Measurements from ENCODE around the gene KIF4A.

The KIF4A gene

GRCh38 chrX:70445951-70446350 lies 156.0 kb downstream of the KIF4A start:
- Histone ChIP-seq H3K9me3 (ENCODE audit: control insufficient read depth, low read length) (no peaks in the 10 kb centered on the region), H3K4me3 (ENCODE audit: insufficient read depth, low read depth, low read length, poor library complexity, severe bottlenecking) (no peak overlapping the region), H3K4me1 (ENCODE audit: control insufficient read depth, insufficient read depth, low read length, poor library complexity, severe bottlenecking) (peaks cover 4% of the 10 kb centered on the region), H3K36me3 (ENCODE audit: control insufficient read depth, insufficient read depth, low read length) (no peaks in the 10 kb centered on the region), H3K27ac (ENCODE audit: insufficient read depth, low read length, poor library complexity, severe bottlenecking) (no peak overlapping the region), H3K27me3 (replicated peaks; ENCODE audit: control insufficient read depth, insufficient read depth, low read length, poor library complexity, severe bottlenecking) (peaks cover 3% of the 10 kb centered on the region)
- DNase-seq, result no peak

GRCh38 chrX:70446380-70447350 lies 156.8 kb downstream of the KIF4A start:
- Histone ChIP-seq H3K36me3 (ENCODE audit: control insufficient read depth, insufficient read depth, low read length) (no peaks in the 10 kb centered on the region), H3K27ac (ENCODE audit: insufficient read depth, low read length, poor library complexity, severe bottlenecking) (no peak overlapping the region), H3K9me3 (ENCODE audit: control insufficient read depth, low read length) (no peaks in the 10 kb centered on the region), H3K4me1 (ENCODE audit: control insufficient read depth, insufficient read depth, low read length, poor library complexity, severe bottlenecking) (peaks cover 4% of the 10 kb centered on the region), H3K4me3 (ENCODE audit: insufficient read depth, low read depth, low read length, poor library complexity, severe bottlenecking) (no peak overlapping the region), H3K27me3 (replicated peaks; ENCODE audit: control insufficient read depth, insufficient read depth, low read length, poor library complexity, severe bottlenecking) (peaks cover 3% of the 10 kb centered on the region)
- DNase-seq, result no peak

- peaks cover 3% of the 10 kb centered on the region for H3K27me3 ChIP-seq (replicated peaks; ENCODE audit: control insufficient read depth, insufficient read depth, low read length, poor library complexity, severe bottlenecking)
- DNase-seq, result no peak
- no peaks in the 10 kb centered on the region for H3K36me3 ChIP-seq (ENCODE audit: control insufficient read depth, insufficient read depth, low read length)
- no peaks in the 10 kb centered on the region for H3K9me3 ChIP-seq (ENCODE audit: control insufficient read depth, low read length)
- H3K27ac ChIP-seq (ENCODE audit: insufficient read depth, low read length, poor library complexity, severe bottlenecking), result no peak overlapping the region
- peaks cover 8% of the 10 kb centered on the region for H3K4me1 ChIP-seq (ENCODE audit: control insufficient read depth, insufficient read depth, low read length, poor library complexity, severe bottlenecking)
- no peak overlapping the region for H3K4me3 ChIP-seq (ENCODE audit: insufficient read depth, low read depth, low read length, poor library complexity, severe bottlenecking)
These were observed 159.6 kb downstream of the KIF4A start for GRCh38 chrX:70449457-70449966.

GRCh38 chrX:70452143-70452733 lies 162.3 kb downstream of the KIF4A start:
- H3K27ac ChIP-seq (ENCODE audit: insufficient read depth, low read length, poor library complexity, severe bottlenecking), result peak overlapping the region; percentile 45
- no peaks in the 10 kb centered on the region for H3K27me3 ChIP-seq (replicated peaks; ENCODE audit: control insufficient read depth, insufficient read depth, low read length, poor library complexity, severe bottlenecking)
- DNase-seq, result peak; percentile 21 to 33 (median 27)
- peak overlapping the region; percentile 35 for H3K4me3 ChIP-seq (ENCODE audit: insufficient read depth, low read depth, low read length, poor library complexity, severe bottlenecking)
- no peaks in the 10 kb centered on the region for H3K9me3 ChIP-seq (ENCODE audit: control insufficient read depth, low read length)
- H3K4me1 ChIP-seq (ENCODE audit: control insufficient read depth, insufficient read depth, low read length, poor library complexity, severe bottlenecking), result peaks cover 8% of the 10 kb centered on the region
- no peaks in the 10 kb centered on the region for H3K36me3 ChIP-seq (ENCODE audit: control insufficient read depth, insufficient read depth, low read length)

GRCh38 chrX:70453024-70453618 lies 163.2 kb downstream of the KIF4A start:
- peak overlapping the region; percentile 45 for H3K27ac ChIP-seq (ENCODE audit: insufficient read depth, low read length, poor library complexity, severe bottlenecking)
- H3K4me3 ChIP-seq (ENCODE audit: insufficient read depth, low read depth, low read length, poor library complexity, severe bottlenecking), result peak overlapping the region; percentile 35
- no peak for DNase-seq
- H3K27me3 ChIP-seq (replicated peaks; ENCODE audit: control insufficient read depth, insufficient read depth, low read length, poor library complexity, severe bottlenecking), result no peaks in the 10 kb centered on the region
- H3K36me3 ChIP-seq (ENCODE audit: control insufficient read depth, insufficient read depth, low read length), result no peaks in the 10 kb centered on the region
- H3K9me3 ChIP-seq (ENCODE audit: control insufficient read depth, low read length), result no peaks in the 10 kb centered on the region
- H3K4me1 ChIP-seq (ENCODE audit: control insufficient read depth, insufficient read depth, low read length, poor library complexity, severe bottlenecking), result peaks cover 8% of the 10 kb centered on the region

- Histone ChIP-seq H3K36me3 (ENCODE audit: control insufficient read depth, insufficient read depth, low read length) (no peaks in the 10 kb centered on the region), H3K27me3 (replicated peaks; ENCODE audit: control insufficient read depth, insufficient read depth, low read length, poor library complexity, severe bottlenecking) (no peaks in the 10 kb centered on the region), H3K4me3 (ENCODE audit: insufficient read depth, low read depth, low read length, poor library complexity, severe bottlenecking) (peak overlapping the region; percentile 62), H3K9me3 (ENCODE audit: control insufficient read depth, low read length) (no peaks in the 10 kb centered on the region), H3K27ac (ENCODE audit: insufficient read depth, low read length, poor library complexity, severe bottlenecking) (peak overlapping the region; percentile 59), H3K4me1 (ENCODE audit: control insufficient read depth, insufficient read depth, low read length, poor library complexity, severe bottlenecking) (peaks cover 8% of the 10 kb centered on the region)
- peak; percentile 70 to 76 (median 76) for DNase-seq
These were observed 164.8 kb downstream of the KIF4A start for GRCh38 chrX:70454441-70455365.

- H3K4me3 ChIP-seq (ENCODE audit: insufficient read depth, low read depth, low read length, poor library complexity, severe bottlenecking), result peak overlapping the region; percentile 62
- H3K27ac ChIP-seq (ENCODE audit: insufficient read depth, low read length, poor library complexity, severe bottlenecking), result peak overlapping the region; percentile 59
- H3K4me1 ChIP-seq (ENCODE audit: control insufficient read depth, insufficient read depth, low read length, poor library complexity, severe bottlenecking), result peaks cover 8% of the 10 kb centered on the region
- no peaks in the 10 kb centered on the region for H3K9me3 ChIP-seq (ENCODE audit: control insufficient read depth, low read length)
- no peak for DNase-seq
- H3K36me3 ChIP-seq (ENCODE audit: control insufficient read depth, insufficient read depth, low read length), result no peaks in the 10 kb centered on the region
- H3K27me3 ChIP-seq (replicated peaks; ENCODE audit: control insufficient read depth, insufficient read depth, low read length, poor library complexity, severe bottlenecking), result no peaks in the 10 kb centered on the region
These were observed 165.7 kb downstream of the KIF4A start for GRCh38 chrX:70455366-70456202.

- peak overlapping the region; percentile 62 for H3K4me3 ChIP-seq (ENCODE audit: insufficient read depth, low read depth, low read length, poor library complexity, severe bottlenecking)
- H3K4me1 ChIP-seq (ENCODE audit: control insufficient read depth, insufficient read depth, low read length, poor library complexity, severe bottlenecking), result peaks cover 8% of the 10 kb centered on the region
- no peaks in the 10 kb centered on the region for H3K27me3 ChIP-seq (replicated peaks; ENCODE audit: control insufficient read depth, insufficient read depth, low read length, poor library complexity, severe bottlenecking)
- H3K9me3 ChIP-seq (ENCODE audit: control insufficient read depth, low read length), result no peaks in the 10 kb centered on the region
- H3K27ac ChIP-seq (ENCODE audit: insufficient read depth, low read length, poor library complexity, severe bottlenecking), result no peak overlapping the region
- peaks cover 3% of the 10 kb centered on the region for H3K36me3 ChIP-seq (ENCODE audit: control insufficient read depth, insufficient read depth, low read length)
- DNase-seq, result no peak
These were observed 166.4 kb downstream of the KIF4A start for GRCh38 chrX:70456256-70456655.
